OCI-LY3 (cell line): Measurements from ENCODE around the gene TBX18.

Source experiments
- CTCF ChIP-seq: fragments of 200-600, 300-600 bp; sonication (generic); IDR thresholded peaks from 2 replicates; pipeline ENCODE4 v1.5.1; 2014; ENCODE audit warnings: antibody characterized with exemption, low read length, low read depth
- EZH2phosphoT487 ChIP-seq: fragments of 200-600 bp; shearing (Covaris generic); IDR thresholded peaks from 2 replicates; pipeline ENCODE4 v1.6.1; 2018; ENCODE audit warnings: antibody characterized with exemption, mixed run types, low read depth

GRCh38 chr6:84809455-84809854 is 45.1 kb upstream of the TBX18 start:
- TF ChIP-seq CTCF = no peak
- no peak for TF ChIP-seq EZH2phosphoT487
